NCI-H446 treated with DMSO at 0.1 percent for 48 hours (cell line): ENCODE measurements around the gene RNF182.
A peak's percentile ranks its signal among the peaks of the same experiment; 100 is the strongest.
"Not testable (repeated sequence)": the region's sequence is repeated elsewhere in the genome, so short reads cannot be mapped to it uniquely, and the experiment has no call there.

Experiments
- DNase-seq: peaks from one replicate; lab custom pipeline; 2025; lab: John Stamatoyannopoulos, UW

Gene RNF182

GRCh38 chr6:13965582-13966127 lies 40.9 kb downstream of the RNF182 start:
- DNase-seq = no peak

- no peak for DNase-seq
Measured at GRCh38 chr6:13971303-13971702, 46.6 kb downstream of the RNF182 start.

- not testable (repeated sequence) for DNase-seq
Measured at GRCh38 chr6:13972602-13973001, 47.9 kb downstream of the RNF182 start.

GRCh38 chr6:13973422-13973821 lies 48.7 kb downstream of the RNF182 start:
- DNase-seq = not testable (repeated sequence)

GRCh38 chr6:13978102-13978640 lies 53.4 kb downstream of the RNF182 start:
- no peak for DNase-seq

GRCh38 chr6:13978787-13979186 lies 54.0 kb downstream of the RNF182 start:
- no peak for DNase-seq

- DNase-seq = no peak
Measured at GRCh38 chr6:13979284-13980171, 54.8 kb downstream of the RNF182 start.

GRCh38 chr6:13980534-13980933 lies 55.8 kb downstream of the RNF182 start:
- DNase-seq = no peak

- no peak for DNase-seq
Measured at GRCh38 chr6:13985663-13986325, 61.0 kb downstream of the RNF182 start.

GRCh38 chr6:13986700-13987399 lies 62.1 kb downstream of the RNF182 start:
- no peak for DNase-seq

GRCh38 chr6:13987400-13987865 lies 62.7 kb downstream of the RNF182 start:
- DNase-seq = no peak

GRCh38 chr6:13988049-13988738 lies 63.4 kb downstream of the RNF182 start:
- no peak for DNase-seq

GRCh38 chr6:13988908-13989307 lies 64.2 kb downstream of the RNF182 start:
- no peak for DNase-seq

GRCh38 chr6:13989496-13990144 lies 64.9 kb downstream of the RNF182 start:
- no peak for DNase-seq

GRCh38 chr6:13990796-13991195 lies 66.0 kb downstream of the RNF182 start:
- DNase-seq = no peak

GRCh38 chr6:13991393-13991792 lies 66.6 kb downstream of the RNF182 start:
- no peak for DNase-seq

GRCh38 chr6:13992417-13993055 lies 67.8 kb downstream of the RNF182 start:
- no peak for DNase-seq

- DNase-seq = no peak
Measured at GRCh38 chr6:13993416-13993815, 68.7 kb downstream of the RNF182 start.

GRCh38 chr6:13998356-13998755 lies 73.6 kb downstream of the RNF182 start:
- no peak for DNase-seq

- DNase-seq = peak; percentile 63
Measured at GRCh38 chr6:14000901-14001300, 76.1 kb downstream of the RNF182 start.
